GM19438 (cell line): ENCODE data around the gene ZNF862.

Experiments used
- ATAC-seq: cut with Tn5 transposase; IDR thresholded peaks from one replicate; pipeline ENCODE4 v1.9.1; 2021; ENCODE audit warnings: low read depth; ENCODE audit not compliant: unreplicated experiment

Gene ZNF862

DNA sequence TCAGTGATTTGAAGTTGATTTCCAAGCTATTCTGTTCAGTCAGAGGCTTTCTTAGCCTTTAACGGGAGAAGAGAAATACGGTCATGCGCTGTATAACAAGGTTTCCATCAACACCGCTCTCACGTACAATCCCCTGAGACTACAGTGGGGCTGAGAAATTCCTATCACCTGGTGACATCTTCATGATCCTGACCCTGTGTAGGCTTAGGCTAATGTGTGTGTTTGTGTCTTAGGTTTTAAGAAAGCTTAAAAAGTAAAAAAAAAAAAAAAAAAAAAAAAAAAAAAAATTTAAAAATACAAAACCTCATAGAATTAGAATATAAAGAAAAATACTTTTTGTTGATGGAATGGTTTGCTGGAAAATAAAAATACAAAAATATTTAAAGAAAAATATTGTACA is 1.8 kb downstream of the ZNF862 start:
- ATAC-seq: no peak

DNA sequence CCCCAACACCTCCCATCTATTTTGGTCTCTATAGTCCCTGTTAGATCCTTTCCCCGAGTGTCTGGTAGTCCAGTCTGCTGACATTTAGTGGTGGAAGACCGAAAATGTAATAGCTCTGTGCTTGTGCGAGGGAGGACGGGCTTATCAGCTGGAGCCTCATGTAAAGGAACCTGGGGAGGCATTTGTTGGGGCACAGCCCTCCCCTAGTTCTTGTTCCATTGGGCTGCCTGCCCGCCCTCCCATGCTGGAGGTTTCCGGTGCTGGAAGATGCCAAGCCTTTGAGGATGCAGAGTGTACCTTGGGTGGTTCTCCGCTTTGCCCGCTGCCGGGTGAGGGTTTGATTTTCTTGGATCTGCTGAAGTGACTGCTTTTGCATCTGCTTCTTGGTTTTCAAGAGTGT is 5.4 kb downstream of the ZNF862 start:
- no peak for ATAC-seq

GRCh38 chr7:149844445-149844844 is 6.3 kb downstream of the ZNF862 start:
- ATAC-seq: no peak

DNA sequence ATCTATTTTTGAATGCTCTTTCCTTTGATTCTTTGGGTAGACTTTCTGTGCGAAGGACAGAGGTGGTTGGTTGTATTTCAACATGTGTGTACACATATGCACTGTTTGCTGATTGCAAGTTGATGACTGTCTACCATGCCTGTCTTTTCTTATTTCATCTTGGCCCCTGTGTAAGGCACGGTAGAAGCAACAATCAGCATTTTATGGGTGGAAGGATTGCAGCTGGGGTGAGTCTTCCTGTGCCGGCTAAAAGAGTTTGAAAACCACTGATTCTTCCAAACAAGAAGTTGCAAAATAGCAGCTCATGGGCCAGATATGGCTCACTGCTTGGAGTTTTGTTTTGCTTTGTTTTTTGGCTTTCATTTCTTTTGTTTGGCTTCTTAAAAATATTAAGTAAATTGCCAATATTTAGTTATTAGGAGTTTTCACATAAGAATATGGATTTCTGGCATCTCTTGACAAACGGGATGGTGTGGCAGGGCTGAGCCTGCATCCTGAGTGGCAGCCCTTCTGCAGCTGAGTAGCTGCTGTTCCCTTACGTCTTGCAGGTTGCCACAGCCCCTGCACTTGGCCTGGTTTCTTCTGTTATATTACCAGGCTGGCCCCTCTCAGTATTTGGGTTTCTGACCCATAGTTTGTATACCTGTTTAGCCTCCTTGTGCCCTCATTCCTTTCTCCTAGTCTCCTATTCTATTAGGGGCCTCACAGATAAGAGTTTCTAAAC is 7.2 kb downstream of the ZNF862 start:
- ATAC-seq: no peak

GRCh38 chr7:149846021-149846420 is 7.8 kb downstream of the ZNF862 start:
- ATAC-seq: no peak

- no peak for ATAC-seq
These were observed 8.4 kb downstream of the ZNF862 start for GRCh38 chr7:149846436-149847046.

DNA sequence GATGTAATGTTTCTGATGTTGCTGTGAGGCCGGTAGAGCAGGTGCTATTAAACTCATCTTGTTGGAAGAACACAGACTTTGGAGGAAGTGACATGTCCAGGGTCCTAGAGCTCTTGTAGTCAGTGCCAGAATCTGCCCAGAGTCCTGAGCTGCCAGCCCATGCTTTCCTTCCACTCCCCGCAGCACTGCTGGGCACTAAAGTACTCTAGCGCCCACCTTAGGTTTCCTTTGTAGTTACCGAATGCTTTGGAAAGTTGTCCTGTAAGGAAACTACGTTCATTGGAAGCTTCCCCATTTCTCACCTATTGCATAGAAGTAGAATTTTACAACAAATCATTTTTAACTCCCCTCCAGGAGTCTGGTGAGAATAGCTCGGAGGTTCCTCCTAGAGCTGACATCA is 11.0 kb downstream of the ZNF862 start:
- no peak for ATAC-seq

DNA sequence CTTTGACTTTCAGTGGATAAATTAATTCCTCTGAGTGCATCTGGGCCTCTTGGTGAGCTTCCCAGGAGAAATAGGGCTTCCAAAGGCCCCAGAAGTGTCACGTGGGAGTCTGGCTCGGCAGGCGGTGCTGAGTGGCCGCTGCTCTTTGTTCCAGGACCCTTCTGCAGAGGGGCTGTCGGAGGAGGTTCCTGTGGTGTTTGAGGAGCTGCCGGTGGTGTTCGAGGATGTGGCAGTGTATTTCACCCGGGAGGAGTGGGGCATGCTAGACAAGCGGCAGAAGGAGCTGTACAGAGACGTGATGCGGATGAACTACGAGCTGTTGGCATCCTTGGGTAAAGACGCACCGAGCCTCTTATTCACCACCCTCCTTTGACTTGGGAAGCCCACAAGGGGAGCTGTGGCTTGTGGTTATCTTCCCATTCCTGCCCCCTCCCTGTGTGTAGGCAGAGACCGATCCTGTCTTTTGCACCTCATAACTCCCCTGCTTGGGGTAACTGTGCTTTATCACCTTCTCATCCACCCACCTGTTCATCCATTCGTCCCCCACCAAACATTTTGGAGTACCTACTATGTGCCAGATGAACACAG is 11.9 kb downstream of the ZNF862 start:
- no peak for ATAC-seq

GRCh38 chr7:149850716-149851115 is 12.5 kb downstream of the ZNF862 start:
- ATAC-seq: no peak

GRCh38 chr7:149851449-149851848 is 13.3 kb downstream of the ZNF862 start:
- ATAC-seq: no peak

GRCh38 chr7:149853157-149853556 is 15.0 kb downstream of the ZNF862 start:
- no peak for ATAC-seq

- ATAC-seq: no peak
These were observed 16.6 kb downstream of the ZNF862 start for GRCh38 chr7:149854611-149855360.

DNA sequence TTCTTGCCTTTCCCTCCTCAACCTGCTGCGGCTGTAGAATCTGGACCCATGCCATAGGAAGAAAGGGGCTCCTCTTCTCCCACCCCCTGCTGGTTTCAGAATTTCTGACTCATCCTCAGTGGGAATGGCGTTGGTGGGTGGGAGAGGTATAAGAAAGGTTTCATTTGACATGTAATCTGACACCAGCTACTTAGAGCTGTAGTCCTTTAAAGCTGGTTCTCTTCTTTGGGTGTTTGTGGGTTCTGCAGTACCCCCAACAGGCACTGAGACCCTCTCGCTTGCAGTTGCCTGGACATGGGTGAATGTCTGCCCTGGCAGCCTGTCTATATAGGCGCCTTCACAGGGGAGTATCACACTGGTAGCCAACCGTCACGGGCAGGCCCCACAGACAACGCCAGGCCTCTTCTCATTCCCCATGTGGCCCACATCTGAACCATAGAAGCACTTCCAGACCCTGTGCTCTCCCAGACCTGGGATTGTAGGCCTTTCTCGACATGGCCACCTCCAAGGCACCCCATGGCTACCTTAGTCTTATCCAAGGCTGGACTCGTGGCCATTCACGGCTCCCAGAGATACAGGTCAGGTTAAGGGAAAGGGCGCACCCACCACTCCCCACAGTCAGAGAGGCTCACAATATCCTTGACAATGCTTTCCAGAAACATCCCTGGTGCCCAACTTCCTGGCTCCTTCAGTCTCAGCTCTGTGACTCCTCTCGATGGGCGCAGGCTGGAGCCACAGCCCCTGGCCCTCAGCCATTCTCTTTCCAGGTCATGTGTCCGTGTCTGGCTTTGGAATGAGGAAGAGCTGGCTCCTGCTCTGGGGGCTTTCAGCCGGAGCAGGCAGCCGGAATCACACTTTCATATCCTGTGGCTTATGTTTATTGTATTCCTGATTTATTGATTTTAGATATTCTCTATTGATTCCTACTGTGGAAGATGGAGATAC is 17.5 kb downstream of the ZNF862 start:
- no peak for ATAC-seq

GRCh38 chr7:149856583-149856982 is 18.4 kb downstream of the ZNF862 start:
- ATAC-seq: no peak

DNA sequence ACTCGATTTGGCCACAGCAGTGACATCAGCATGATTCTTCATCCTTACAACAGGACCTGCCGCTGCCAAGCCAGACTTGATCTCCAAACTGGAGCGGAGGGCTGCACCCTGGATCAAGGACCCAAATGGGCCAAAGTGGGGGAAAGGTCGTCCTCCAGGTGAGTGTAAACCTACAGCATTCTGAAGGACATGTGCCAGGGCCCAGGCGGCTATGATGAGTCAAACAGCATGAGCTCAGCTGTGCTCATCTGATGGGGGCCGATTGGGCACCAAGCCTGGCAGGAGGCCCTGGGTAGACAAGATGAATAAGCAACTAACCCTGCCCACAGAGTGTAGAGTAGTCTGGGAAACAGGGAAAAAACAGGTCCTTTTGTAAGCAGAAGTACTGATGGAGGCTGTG is 21.2 kb downstream of the ZNF862 start:
- ATAC-seq: no peak

- no peak for ATAC-seq
These were observed 21.7 kb downstream of the ZNF862 start for GRCh38 chr7:149859876-149860275.

DNA sequence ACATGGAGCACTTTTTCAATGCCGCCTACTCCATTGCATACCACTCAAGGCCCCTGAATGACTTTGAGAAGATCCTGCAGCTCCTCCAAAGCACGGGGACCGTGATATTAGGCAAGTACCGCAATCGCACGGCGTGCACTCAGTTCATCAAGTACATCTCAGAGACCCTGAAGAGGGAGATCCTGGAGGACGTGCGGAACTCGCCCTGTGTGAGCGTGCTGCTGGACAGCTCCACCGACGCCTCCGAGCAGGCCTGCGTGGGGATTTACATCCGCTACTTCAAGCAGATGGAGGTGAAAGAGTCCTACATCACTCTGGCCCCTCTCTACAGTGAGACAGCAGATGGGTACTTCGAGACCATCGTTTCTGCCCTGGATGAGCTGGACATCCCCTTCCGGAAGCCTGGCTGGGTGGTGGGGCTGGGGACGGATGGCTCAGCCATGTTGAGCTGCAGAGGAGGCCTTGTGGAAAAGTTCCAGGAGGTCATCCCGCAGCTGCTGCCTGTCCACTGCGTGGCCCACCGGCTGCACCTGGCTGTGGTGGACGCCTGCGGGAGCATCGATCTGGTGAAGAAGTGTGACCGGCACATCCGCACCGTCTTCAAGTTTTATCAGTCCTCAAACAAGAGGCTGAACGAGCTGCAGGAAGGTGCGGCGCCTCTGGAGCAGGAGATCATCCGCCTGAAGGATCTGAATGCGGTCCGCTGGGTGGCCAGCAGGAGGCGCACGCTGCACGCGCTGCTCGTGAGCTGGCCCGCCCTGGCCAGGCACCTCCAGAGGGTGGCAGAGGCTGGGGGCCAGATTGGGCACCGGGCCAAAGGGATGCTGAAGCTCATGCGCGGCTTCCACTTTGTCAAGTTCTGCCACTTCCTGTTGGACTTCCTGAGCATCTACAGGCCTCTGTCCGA is 22.9 kb downstream of the ZNF862 start:
- no peak for ATAC-seq

- no peak for ATAC-seq
These were observed 23.5 kb downstream of the ZNF862 start for GRCh38 chr7:149861728-149862045.

DNA sequence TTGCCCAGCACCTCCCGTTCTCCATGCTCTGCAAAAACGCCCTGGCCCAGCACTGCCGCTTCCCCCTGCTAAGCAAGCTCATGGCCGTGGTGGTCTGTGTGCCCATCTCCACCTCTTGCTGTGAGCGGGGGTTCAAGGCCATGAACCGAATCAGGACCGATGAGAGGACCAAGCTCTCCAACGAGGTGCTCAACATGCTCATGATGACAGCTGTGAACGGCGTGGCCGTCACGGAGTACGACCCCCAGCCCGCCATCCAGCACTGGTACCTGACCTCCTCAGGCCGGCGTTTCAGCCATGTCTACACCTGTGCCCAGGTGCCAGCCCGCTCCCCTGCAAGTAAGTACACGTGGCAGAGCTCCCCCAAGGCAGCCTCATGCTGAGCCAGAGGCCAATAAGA is 24.0 kb downstream of the ZNF862 start:
- ATAC-seq: no peak
